Measurements from ENCODE around the gene OR8D2.

OR8D2 gene, protein sequence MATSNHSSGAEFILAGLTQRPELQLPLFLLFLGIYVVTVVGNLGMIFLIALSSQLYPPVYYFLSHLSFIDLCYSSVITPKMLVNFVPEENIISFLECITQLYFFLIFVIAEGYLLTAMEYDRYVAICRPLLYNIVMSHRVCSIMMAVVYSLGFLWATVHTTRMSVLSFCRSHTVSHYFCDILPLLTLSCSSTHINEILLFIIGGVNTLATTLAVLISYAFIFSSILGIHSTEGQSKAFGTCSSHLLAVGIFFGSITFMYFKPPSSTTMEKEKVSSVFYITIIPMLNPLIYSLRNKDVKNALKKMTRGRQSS

DNA sequence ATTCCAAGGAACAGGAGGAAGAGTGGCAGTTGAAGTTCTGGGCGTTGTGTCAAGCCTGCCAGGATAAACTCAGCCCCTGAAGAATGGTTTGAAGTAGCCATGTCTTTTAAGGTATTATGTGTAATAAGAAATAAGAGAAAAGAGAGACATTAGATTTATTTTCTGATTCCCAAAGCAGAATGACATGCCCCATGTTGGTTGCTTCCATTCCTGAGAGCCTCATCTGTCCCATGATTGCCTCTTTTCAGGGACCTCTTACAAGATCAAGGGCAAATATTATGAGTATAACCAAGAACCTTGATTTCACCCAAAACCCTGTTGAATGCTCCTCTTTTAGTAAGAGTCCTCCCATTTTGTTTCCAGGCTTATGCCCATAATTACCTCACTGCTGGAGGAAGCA lies at the start of gene OR8D2:
OR8D2 (minus strand) TSS at position 101 of the 400 bp plus-strand sequence; CDS start at position 101, 0 bp downstream.
- no peak for DNase-seq

DNA sequence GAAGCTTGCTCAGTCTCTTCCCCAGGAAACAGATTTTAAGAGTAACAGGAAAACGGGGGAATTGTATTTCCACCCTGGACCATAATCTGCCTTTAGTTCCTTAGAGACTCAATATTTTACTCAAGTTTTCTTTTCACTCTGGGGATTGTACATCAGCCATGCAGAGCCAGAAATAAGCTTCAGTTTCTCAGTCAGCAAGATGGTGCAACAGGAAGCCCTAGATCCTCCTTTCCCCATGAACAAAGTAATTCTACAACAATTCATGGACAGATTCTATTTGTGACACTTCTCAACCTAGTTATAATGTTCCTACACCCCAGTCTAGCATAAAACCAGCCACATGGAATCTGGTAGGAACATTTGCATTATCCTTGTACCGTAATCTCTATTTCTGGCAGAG lies 39.6 kb upstream of the OR8D2 start:
- DNase-seq, result no peak

DNA sequence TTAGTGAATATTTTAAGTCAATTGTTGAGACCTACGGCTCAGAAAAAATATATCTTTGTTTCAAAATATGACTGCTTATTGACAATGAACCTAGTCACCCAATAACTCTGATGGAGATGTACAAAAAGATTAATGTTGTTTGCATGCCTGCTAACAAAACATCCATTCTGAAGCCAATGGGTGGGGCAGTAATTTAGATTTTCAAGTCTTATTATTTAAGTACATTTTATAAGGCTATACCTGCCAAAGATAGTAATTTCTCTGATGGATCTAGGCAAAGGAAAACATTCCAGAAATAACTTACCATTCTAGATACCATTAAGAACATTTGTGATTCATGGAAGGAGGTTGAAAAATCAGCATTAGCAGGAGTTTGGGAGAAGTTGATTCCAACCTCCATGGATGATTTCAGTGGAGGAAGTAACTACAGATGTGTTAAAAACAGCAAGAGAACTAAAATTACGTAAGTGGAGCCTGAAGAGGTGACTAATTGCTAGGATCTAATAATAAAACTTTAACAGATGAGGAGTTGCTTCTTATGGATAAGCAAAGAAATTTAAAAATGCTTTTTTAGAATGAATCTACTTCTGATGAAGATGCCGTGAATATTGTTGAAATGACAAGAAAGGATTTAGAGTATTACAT lies 26.4 kb upstream of the OR8D2 start:
- DNase-seq, result no peak

DNA sequence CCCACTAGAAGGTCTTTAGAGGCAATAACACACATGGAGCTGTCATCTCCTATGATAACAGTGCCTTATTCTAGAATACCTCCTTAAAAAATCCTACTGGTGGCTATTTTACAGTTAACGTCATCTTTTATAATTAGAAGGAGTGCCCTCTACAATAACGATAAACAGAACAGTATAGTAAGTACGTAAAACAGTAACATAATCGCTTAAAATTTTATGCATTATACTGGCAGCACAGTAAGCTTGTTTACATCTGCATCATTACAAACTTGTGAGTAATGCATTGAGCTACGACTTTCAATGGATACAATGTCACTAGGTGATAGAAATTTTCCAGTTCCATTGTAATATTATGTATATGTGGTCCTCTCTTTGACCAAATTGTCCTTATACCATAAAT lies 24.3 kb upstream of the OR8D2 start:
- no peak for DNase-seq

DNA sequence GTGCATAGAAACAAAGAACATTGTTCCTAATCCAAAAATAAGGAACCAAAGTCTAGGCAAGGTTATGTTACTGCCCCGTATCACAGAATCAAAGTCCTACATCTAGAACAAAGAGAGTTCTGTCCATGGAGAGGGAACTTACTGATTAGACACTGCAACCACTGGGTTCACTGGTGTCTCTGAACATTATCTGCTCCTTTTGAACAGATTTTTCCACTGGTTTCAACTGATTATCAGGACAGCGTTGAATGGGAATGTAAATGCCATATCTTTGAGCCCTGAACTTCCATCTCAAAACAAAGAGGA lies 20.1 kb upstream of the OR8D2 start:
- DNase-seq, result no peak

DNA sequence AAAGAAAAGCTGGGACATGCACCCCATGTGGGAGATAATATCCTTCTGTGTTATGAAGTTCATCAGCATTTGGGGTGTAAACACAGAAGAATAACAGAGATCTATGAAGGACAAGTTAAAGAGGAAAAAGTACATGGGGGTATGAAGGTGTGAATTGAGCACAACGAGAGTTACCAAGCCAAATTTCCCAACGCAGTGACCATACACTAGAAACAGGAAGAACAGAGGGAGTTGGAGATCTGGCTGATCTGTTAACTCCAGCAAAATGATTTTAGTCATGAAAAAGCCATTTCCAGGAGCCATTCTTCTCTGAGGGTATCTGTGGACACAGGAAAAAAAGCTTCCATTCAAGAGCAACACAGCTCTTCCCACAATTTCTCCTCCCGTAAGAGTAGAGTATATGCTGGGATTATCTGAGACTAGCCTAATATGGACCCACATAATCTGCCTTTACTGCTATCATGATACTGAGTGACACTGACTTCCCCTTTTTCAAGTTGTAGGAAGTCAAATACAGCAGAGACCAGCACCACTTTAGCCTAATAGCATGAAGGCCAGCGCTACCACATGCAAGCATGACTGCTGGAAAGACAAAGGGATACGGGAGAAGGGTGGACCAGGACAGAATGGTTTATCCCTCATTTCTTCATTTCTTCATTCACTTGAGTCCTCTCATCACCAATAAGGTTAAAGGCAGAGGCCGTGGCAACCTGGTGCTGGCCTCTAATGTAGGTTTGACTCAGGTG lies 19.6 kb upstream of the OR8D2 start:
- DNase-seq, result no peak

DNA sequence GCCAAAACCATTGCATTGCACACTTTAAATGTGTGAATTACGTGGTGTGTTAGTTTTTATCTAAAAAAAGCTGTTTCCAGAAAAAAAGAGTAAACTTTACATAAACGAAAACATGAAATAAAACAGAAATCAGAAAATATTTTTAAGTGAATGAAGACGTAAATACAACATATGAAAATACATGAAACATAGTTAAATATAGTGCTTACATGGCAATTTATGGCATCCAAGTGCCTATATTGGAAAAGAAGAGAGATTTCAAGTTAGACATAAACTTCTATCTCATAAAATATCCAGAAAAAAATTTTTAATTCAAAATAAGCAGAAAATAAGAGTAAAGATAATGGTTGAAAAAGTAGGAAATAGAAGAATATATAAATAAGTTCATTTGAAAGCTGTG lies 11.9 kb upstream of the OR8D2 start:
- DNase-seq, result no peak

DNA sequence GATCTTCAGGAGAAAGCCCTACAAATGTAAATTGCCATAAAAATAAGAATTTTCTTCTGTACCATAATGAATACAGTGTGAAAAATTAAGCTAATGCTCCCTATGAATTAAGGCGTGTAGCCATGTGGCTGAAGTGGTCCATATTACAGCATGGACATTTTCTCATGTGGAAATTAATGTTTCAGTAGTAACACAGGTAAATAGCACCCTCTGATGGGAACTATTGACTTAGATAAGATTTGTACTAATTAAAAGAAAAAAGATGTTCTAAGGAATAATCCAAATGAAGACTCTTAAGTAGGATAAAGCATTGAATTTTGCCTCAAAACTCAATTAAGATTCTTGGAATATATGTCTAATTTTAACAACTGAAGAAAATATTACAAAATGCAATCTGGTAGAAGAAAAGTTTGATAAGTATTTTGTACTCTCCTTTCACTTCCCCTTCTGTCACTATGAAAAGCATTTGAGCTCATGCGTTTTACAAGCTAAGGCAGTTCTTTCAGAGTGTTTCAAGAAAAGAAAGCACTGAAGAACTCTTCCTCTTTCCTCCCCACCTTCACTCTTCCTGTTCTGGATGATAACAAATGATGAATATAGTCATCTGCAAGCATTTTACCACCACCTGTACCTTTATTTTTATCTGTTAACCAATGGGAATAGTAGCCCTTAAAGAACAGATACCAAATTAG lies 9.9 kb upstream of the OR8D2 start:
- DNase-seq, result no peak

DNA sequence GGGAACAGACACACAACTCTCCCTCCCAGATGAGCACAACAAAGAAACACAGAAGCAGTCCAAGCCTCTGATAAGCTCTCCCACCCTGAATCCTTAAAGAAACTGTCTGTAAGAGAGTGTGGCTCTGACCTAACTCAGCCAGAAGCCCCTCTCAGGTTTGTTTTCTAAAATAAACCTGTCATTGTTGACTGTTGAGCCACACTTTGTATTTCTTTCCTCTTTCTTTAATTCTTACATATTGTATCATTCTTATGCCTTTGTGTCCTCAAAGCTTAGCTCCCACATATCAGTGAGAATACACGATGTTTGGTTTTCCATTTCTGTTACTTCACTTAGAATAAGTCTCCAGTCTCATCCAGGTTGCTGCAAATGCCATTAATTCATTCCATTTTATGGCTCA lies 7.8 kb upstream of the OR8D2 start:
- DNase-seq, result no peak

DNA sequence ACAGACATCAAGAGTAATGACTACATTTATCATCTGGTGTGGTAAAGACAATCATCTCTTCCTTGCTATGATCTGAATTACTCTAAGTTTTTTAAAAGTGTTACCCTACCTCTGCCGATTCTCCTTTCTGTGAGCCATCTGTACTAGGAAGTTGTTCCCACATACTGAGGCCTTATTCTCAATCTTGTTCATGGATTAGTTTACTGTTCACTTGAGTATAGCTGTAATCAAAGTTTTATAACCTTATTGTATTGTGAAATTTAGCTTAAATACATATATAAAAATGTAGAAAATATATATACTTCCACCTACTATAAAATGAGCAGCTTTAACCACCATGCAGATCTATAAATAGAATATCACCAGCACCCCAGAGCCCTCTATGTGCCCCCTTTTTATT lies 2.4 kb upstream of the OR8D2 start:
- DNase-seq, result no peak

DNA sequence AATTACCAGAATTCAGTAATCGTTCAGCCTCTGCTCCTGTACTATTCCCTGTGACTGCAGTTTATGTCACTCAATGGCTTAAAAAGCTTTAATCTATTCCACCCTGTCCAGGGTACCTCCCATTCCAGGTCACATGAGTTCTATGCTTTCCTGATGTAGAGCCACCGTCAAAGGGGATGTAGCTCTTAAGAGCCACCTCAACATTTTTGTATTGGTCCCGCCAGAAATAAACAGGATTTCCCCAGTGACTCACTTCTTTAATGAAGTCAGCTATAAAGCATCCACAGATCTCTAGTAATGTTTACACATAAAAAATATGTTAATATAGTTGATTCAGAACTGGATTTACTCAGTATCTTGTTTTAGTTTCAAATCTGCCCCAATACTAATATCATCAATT lies 4.9 kb downstream of the OR8D2 start:
- no peak for DNase-seq

DNA sequence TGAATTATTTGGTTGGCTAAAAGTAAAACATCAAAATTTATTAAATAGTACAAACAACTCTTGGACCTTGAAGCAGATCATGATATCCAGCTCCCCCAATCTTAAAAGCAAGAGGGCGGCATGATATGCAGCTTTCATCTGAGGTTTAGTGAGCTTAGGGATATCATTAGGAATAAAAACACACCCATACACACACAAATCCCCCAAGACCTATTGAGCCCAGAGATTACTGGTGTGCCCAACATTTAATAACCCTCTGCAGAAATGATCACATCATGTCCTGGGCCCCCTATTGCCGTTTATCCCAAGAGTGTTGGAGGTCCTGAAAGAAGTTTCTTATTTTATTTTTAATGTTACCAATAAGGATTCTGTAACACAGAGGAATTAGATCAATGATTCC lies 6.1 kb downstream of the OR8D2 start, which contains the start of gene OR8D1:
OR8D1 (minus strand) TSS at position 101 of the 400 bp plus-strand sequence. CDS start 3,183 bp downstream, outside the sequence.
- no peak for DNase-seq

DNA sequence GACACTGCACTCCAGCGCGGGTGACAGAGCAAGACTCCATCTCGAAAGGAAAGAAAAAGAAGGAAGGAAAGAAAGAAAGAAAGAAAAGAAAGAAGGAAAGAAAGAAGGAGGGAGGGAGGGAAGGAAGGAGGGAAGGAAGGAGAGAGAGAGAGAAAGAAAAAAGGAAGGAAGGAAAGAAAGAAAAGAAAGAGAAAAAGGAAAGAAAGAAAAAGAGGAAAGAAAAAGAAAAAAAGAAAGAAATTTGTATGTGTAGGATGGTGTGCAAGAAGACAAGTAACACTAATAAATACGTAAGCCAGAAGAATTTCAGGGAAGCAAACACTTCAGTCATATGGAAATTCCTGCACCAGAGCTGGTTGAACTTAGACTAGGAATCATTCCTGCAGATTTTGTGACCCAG lies 6.9 kb downstream of the OR8D2 start:
- no peak for DNase-seq

DNA sequence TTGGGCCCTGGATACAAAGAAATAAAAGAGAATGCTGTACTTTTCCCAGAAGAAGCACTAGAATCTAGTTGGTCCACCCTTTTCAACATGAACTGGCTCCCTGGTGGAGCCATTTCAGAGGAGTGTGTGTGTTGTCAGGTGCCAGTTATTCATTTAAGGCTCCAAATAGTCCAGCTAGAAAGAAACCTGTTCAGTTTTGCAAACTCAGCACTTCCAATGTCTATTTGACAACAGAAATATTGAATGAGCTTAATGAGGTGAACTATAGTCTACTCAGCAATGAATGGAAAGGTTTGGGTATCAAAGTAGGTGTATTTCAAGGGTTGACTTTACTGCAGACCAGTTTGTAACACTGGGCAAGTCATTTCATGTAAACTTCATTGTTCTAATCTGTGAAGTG lies 8.3 kb downstream of the OR8D2 start:
- no peak for DNase-seq

DNA sequence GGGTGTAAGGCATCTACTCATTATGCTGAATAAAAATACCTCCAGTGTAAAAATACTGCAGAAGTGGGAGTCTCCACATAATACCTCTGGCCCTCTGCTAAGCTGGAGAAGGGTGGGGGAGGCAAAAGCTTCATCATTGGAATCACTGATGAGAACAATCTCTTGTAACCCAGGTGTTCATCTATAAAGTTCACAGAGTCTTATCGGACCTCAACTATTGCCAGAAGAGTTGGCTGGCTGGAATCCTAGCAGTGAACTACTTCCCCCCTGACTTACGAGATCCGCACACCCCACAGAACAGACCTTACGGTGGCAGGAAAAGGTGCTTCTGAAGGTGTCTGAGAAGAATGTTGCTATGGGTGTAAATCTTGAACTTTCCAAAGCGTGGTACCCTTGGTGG lies 8.7 kb downstream of the OR8D2 start:
- DNase-seq, result no peak

DNA sequence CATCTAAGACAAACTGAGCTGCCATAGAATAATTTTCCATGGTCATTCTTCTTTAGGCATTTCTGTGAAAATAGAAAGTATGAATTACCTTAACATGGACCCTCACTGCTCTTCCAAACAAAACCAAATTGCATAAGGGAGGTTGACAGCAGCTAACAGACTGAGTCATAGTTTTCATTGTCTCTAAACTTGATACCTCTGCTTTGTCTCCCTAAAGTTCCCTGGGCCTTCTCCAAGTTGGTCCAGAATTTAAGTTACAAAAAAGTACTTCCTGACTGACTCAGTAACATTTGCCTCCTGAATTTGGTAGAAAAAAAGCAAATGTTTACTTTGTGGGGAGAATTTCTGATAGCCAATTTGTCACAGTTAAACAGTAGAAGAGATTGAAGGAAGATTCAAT lies 9.3 kb downstream of the OR8D2 start:
- DNase-seq, result no peak

DNA sequence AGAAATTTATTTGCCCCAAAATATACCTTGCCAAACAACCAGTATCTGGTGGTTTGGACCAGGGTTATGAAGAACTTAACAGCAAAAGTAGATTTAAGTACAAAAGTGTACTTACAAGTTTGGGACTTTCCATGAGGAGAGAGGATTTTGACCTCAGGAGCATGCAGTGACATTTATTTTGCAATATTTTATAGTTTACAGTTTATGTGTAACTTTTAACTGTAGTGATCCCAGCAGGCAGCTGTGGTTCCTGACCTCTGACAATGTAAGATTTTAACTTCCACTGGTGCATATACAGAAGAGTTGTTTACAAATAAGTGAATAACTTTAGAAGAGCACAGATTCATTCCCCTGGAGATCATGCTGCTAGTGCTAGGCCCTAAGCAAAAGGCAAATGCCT lies 12.9 kb downstream of the OR8D2 start:
- no peak for DNase-seq

DNA sequence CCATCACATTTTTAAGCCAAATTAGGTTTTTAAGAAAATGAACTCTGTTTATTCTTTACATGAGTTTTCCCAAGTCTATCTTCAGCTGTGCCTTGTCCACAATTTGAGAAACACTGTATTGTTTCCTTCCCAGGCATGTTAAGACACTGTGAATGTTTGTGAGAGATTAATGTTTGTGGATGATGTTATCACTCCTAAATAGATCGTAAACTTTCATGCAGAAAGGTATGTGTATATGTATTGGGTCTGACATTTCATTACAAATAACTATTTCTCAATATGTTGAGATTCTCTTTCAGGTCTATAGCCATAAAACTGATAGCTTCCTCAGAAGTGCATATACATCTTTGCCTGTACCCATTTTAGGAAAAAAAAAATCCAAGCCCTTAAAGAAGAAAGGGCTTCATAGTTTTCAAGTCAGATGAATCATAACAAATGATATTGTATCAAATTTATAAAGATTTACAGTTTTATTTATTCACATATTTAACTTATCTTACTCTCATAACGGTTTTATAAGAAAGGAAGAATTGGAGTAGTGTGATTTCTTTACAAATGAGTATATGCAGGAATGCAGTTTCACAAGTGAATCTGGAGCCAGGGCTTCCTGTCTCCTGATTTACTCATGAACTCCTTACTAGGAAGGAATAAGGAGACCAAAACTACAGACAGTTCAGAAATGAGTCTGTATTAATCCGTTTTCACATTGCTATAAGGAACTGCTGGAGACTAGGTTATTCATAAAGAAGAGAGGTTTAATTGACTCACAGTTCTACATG lies 17.5 kb downstream of the OR8D2 start:
- DNase-seq, result no peak

DNA sequence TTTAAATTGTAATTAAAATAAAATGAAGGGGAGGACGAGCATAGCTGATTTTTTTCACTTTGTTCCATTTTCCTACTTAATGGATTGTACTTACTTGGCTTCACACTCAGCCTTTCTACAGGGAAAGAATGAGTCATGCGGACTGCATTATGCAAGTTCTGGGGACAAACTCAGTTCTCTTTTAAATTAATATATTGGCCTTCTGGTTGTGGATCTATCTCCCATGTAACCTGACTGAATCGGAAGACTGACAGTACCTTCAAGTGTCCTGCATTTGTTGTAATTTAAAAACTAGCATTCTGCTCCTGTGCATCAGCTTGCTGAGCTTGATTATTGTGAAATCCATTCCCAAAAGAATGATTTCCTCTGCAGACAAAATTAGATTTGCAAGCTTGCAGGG lies 18.4 kb downstream of the OR8D2 start:
- DNase-seq, result no peak

DNA sequence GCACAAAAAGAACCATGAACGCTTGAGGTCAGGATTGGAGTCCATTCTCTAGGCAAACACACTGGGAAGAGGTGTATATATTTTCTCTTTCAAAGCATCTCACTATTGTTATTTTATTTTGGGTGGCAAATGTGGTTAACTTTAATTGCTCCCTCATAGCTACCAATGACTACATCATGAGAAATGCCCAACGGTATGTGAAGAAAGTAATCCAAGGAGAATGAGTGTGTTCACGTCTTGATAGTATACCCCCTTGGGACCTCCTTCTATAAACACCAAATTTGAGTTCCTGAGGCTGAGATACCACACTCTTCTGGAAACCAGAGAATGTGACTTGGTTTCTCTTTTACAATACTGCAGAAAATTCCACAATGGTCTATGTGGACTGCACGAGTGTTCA lies 22.1 kb downstream of the OR8D2 start:
- no peak for DNase-seq

DNA sequence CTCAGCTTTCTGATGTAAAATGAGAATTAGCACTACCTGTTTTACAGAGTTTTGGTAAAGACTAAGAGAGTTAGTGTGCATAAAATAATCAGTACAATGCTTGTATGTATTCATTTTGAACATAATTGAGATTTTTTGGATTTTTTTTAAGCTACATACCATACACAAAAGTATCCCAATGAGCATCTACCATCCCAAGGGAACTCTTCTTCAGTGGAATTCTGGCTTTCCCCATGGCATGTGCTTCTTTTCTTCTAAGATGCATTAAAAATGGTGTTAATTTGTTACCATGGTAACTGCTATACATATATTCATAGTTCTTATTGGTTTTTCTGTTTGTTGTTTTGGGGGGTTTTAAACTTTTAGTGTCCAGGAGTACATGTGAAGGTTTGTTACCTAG lies 24.0 kb downstream of the OR8D2 start:
- DNase-seq, result no peak

DNA sequence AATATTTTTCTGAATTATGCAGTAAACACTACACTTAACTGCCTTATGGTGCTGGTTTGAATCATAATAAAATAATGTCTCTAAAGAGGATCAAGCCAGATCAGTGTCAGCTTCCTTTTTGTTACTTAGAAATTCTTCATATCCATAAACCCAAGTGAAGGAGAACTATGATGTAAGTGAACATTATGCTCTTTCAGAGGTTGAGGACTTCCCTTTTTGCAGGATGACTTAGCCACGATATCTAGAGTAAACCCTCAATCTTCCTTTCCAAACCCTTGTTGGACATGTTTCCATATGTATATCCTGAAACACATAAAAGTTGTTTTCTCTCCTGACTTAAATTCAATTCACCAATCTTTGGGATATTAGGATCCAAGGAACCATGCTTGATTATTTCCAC lies 25.3 kb downstream of the OR8D2 start:
- DNase-seq, result no peak
